NCI-H128 (cell line): Measurements from ENCODE around the gene CLN5.
"Not testable (repeated sequence)": the region's sequence is repeated elsewhere in the genome, so short reads cannot be mapped to it uniquely, and the experiment has no call there.

Source experiments
- DNase-seq: peaks from one replicate; lab custom pipeline; 2025; ENCODE audit not compliant: unreplicated experiment; lab: John Stamatoyannopoulos, UW

Gene CLN5

DNA sequence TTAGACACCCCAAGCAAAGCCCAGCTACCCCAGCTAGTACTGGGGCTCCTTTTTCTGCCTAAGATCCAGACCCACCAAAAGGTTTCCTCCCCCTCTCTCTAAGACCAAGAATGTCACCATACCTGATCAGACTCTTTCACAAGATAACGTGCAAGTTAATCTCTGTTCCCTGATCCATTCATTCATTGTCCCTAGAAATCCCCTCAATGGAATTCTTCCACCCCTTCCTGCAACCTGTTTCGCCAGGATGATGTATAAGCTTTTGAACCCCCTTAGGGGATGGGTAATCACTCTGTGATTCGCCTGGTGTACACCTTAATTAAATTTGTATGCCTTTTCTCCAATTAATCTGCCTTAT lies 17.3 kb upstream of the CLN5 start:
- DNase-seq, result no peak

DNA sequence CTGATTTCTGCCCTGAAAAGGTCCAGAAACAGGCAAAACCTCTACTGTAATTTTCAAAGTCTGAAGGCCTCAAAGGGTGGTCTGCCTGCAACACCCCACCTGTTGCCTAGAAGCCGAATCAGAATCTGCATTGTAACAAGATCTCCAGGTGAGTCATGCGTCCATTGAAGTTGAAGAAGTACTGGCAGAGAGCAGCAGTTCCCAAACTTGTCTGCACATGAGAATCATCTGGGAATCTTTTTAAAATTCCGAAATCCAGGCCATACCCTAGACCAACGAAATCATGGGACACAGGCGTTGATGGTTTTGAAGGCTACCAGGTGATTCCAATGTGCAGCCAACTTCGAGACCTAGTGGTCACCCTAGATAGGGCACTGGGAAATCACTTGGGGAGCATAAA lies 16.0 kb upstream of the CLN5 start:
- DNase-seq, result no peak

DNA sequence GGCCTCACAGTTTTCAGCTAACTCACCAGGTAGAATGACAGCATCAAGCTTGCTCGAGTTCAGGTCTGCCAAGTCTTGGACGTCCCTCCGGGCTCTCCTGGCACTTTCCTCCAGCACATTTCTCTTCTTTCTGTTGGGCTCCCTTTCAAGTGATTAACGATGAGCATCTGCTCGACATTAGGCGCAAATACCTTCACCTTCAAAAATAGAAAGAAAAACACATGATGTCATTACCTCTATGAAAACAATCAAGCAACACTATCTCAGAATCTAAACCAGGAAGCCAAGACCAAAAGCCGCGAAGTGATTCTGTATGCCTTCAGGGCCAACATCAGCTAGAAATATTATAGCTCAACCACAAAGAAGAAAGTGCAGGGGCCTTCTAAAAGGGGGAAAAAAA lies 15.4 kb upstream of the CLN5 start:
- no peak for DNase-seq

GRCh38 chr13:76976929-76977328 lies 15.0 kb upstream of the CLN5 start:
- DNase-seq, result no peak

GRCh38 chr13:76980075-76980718 lies 11.7 kb upstream of the CLN5 start:
- peak; percentile 22 for DNase-seq

GRCh38 chr13:76982061-76982460 lies 9.8 kb upstream of the CLN5 start:
- DNase-seq, result no peak

- no peak for DNase-seq
Observed at GRCh38 chr13:76983676-76984075, 8.2 kb upstream of the CLN5 start.

GRCh38 chr13:76991432-76991795 lies 467 bp upstream of the CLN5 start:
- no peak for DNase-seq

- DNase-seq, result no peak
Observed at GRCh38 chr13:76992548-76993001, 694 bp downstream of the CLN5 start.

DNA sequence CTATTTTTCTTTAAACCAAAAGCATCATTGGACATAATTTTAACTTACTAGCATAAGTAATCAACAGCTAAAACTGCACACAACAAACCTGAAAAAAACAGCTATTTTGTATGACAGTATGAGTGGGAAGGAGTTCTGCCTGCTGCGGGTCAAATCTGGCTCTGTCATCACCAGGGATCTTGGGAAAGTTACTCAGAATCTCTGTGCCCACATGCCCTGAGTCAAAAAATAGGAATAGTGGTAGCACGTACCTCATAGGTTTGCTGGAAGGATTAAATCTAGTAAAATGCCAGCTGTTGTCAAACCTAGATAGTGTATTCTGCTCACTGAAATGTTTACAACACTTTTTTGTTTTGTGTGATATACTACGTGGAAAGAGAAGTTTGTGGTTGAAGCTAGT lies 1.1 kb downstream of the CLN5 start:
- no peak for DNase-seq

DNA sequence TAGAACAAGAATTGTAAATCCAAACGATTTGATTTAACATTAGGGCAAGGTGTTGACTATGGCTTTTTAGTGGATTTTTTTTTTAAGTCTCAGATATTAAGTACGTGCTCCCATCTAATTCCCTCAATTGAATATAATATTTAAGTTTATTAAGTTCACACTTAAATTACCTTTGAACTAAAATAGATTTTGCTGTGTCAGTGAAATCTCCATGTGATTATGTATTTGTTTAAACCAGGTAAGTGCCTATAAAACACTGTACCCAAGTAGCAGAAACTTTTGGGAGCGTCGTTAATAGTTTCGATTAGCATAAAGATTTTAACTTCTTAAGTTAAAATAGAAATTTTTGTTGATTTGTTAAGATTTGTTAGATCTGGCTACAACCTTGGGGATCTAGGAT lies 1.6 kb downstream of the CLN5 start:
- no peak for DNase-seq

DNA sequence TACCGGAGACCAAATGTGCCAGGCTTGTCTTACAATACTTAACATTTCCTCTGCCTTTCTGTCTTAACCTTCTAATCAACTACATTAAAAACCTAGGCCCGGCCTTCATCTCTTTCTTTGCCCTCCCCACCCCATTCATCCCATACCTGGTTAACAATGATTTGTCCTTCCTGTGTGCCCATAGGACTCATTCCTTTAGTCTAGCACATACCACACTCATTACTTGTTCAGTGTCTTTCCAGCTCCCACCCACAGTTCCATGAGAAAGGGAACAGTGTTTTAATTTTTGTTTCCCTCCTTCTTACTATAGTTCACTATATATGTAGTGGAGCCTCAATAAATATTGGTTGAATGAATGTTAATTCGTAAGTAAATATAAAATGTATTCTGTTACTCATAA lies 2.4 kb downstream of the CLN5 start:
- no peak for DNase-seq

GRCh38 chr13:77000475-77000874 lies 8.6 kb downstream of the CLN5 start:
- DNase-seq, result no peak

GRCh38 chr13:77001540-77001939 lies 9.7 kb downstream of the CLN5 start:
- no peak for DNase-seq

DNA sequence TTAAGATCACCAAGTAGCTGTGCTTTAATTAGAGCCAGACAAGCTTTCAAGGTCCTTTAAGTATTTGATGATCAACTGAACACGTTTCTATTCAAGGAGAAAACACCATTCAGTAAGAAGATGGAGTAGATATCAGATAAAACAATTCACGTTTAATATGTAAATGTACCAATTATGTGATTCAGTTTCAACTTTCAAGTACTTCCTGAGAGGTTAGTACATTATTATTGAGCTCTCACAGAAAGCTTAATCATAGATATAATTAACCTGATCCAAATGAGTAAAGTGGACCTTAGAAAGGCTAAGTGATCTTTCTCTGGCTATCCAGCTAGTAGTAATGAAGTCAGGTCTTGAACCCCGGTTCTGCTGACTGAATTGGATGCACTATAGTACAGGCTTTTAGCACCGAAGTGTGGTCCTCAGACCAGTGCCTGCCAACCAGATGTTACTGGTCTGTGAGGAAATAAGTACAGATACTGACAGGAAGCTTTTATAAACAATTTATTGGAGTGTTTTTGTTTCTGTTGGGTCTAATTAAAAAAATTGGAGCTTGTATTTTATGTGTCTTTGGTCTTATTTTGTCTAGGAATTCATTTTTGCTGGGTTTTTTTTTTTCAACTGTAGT lies 10.2 kb downstream of the CLN5 start:
- DNase-seq, result no peak

DNA sequence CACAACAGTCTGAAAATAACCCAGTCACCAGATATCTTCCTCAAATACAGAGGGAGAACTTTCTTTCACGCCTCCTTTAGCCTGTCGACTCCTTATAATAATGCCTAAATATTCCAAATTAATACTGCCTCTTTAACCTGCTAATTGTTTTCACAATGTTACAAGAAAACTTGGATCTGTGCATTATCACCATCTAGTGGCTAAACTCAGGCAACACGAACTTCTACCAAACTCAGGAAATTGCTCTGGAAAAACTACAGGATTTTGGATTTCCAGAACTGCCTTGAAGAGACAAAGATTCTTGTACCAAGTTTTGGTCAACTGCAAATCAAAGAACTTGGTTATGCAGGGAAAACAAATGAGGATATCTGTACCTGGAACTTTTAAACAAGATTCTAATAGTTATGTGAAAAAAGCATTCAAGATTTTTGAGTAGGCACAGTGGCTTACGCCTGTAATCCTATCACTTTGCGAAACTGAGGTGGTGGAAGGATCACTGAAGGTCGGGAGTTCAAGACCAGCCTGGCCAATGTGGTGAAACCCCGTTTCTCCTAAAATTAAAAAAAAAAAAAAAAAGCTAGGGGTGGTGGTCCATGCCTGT lies 10.8 kb downstream of the CLN5 start:
- no peak for DNase-seq

GRCh38 chr13:77008337-77008736 lies 16.5 kb downstream of the CLN5 start:
- not testable (repeated sequence) for DNase-seq

DNA sequence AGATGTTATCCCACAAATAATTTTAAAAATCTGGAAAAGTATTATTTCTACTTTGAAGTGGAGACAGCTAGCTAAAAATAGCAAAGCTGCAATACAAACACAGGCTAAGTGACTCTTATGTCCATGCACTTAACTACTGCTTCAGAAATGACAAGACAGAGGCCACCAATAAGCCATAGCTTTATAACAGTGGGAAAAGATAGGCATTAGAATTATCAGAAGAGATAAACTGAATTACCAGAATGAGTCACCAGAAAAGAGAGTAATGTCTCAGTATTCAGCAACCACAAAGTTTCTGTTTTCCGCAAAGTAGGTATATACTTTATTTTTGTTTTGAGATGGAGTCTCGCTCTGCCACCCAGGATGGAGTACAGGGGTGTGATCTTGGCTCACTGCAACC lies 17.1 kb downstream of the CLN5 start:
- DNase-seq, result no peak

- DNase-seq, result not testable (repeated sequence)
Observed at GRCh38 chr13:77009719-77010118, 17.8 kb downstream of the CLN5 start.

- DNase-seq, result no peak
Observed at GRCh38 chr13:77013853-77014542, 22.1 kb downstream of the CLN5 start.

DNA sequence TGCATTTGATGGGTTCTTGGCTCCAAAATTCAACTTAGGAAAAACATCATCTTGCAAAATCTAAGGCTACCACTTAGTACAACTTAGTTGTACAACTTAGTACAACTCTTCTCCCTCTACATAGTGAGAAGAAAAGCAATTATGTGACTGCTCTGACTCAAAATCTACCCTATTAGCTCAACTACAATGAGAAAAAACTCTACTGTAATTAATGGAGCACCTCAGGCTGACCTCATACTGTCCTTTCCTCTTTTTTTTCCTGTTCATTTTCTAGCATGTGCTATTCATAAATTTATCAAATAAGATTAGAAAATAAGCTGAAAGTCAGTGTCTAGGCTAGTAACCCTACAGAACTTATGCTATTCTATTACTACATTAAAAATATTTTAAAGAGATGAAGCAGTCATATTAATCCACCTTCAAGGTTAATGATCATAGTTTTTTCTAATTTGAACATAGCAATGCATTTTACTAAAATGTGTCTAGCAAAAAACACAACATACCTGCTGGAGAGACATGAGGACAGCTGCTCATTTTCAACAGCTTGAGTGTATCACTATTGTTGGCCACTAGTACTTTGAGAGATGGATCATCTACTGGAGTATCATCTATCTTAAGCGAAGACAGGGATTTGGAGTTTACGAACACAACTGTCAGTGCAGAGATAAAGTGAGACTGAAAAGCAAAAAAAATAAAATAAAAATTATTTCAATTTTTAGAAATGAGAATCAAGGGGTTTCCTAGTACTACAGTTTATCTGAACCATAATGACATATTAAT lies 23.2 kb downstream of the CLN5 start:
- DNase-seq, result no peak
